Measurements from ENCODE around the gene DNMBP. TPM values are rescaled to one million over a fixed set of nuclear protein-coding genes. Genes with fewer than 3 reads are reported as not detected.

DNMBP gene
- total RNA-seq, 4 donors from 2014 or later, result 9.5 to 15.8 (median 11.4) TPM

DNA sequence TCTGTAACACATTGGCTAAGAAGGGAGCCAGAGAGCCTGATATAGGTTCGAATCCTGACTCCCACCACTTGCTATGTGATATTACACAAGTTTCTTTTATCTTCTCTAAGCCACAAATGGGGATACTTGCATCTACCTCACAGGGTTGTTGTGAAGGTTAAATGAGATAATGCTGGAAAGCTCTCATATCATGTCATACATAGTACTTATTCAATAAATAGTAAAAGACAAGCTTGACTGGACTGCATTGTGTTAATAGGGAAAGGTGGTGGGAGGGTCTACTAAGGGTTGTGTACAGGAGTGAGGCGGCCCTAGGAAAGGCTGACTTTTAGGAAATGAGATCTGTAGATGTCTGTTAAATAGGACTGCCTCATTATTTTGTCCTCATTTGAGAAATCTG lies 35.8 kb upstream of the DNMBP start:
- intact Hi-C loops (cut with DNase I), result loop anchor here (5.0 to 10.0 kb wide), 2 partner anchors 71 to 203 kb away; no protein-coding TSS in a partner anchor
- no peaks in the 10 kb centered on the region for H3K27me3 ChIP-seq
- no peak for TF ChIP-seq POLR2A (IDR thresholded peaks at IDR 0.05)
- TF ChIP-seq, protein P1, sequence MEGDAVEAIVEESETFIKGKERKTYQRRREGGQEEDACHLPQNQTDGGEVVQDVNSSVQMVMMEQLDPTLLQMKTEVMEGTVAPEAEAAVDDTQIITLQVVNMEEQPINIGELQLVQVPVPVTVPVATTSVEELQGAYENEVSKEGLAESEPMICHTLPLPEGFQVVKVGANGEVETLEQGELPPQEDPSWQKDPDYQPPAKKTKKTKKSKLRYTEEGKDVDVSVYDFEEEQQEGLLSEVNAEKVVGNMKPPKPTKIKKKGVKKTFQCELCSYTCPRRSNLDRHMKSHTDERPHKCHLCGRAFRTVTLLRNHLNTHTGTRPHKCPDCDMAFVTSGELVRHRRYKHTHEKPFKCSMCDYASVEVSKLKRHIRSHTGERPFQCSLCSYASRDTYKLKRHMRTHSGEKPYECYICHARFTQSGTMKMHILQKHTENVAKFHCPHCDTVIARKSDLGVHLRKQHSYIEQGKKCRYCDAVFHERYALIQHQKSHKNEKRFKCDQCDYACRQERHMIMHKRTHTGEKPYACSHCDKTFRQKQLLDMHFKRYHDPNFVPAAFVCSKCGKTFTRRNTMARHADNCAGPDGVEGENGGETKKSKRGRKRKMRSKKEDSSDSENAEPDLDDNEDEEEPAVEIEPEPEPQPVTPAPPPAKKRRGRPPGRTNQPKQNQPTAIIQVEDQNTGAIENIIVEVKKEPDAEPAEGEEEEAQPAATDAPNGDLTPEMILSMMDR (IDR thresholded peaks at IDR 0.05), result no peak
- 54 to 65% methylated on average over 2 of the region's 2 CpGs for WGBS, 2 donors
- H3K4me3 ChIP-seq, result no peak overlapping the region
- H3K9me3 ChIP-seq, result no peaks in the 10 kb centered on the region
- no peak for DNase-seq
- H3K4me1 ChIP-seq, result peaks cover 7 to 54% (median 18%) of the 10 kb centered on the region in 3 donors
- H3K27ac ChIP-seq, result peak overlapping the region in 2 of 4 donors; percentile 16 to 79
- no peaks in the 10 kb centered on the region for H3K36me3 ChIP-seq

DNA sequence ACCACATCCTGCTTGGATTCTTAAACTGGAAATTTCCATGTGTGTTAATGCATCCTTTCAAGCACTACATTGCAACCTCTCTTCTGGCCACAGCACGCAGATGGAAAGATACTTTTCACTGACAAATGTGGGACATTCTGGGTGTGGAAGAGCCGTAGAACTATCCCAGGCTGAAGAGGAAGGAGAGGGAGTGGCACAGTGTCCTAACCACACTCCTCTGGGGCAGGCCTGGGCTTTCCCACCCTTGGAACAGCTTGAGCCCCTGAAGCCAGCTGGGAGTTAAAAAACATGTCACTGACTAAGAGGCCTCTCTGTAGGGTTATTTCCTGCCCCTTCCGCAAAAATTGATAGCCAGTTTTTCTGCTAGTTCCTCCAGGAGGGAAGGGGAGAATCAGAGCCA lies 34.0 kb upstream of the DNMBP start:
- H3K4me3 ChIP-seq, result no peak overlapping the region
- H3K27ac ChIP-seq, result peak overlapping the region; percentile 71 to 87 (median 82)
- no peak for TF ChIP-seq POLR2A (IDR thresholded peaks at IDR 0.05)
- TF ChIP-seq, protein P1 (IDR thresholded peaks at IDR 0.05), result peak in 1 of 6 experiments; percentile 2
- 20 to 35% methylated on average over 1 to 2 of the region's 3 CpGs for WGBS, 2 donors
- no peaks in the 10 kb centered on the region for H3K9me3 ChIP-seq
- H3K36me3 ChIP-seq, result no peaks in the 10 kb centered on the region
- H3K4me1 ChIP-seq, result peaks cover 7 to 55% (median 18%) of the 10 kb centered on the region in 3 donors
- no peaks in the 10 kb centered on the region for H3K27me3 ChIP-seq
- intact Hi-C loops (cut with DNase I), result loop anchor here (10.0 kb wide), 1 partner anchor 69 kb away; no protein-coding TSS in a partner anchor
- DNase-seq, result no peak

DNA sequence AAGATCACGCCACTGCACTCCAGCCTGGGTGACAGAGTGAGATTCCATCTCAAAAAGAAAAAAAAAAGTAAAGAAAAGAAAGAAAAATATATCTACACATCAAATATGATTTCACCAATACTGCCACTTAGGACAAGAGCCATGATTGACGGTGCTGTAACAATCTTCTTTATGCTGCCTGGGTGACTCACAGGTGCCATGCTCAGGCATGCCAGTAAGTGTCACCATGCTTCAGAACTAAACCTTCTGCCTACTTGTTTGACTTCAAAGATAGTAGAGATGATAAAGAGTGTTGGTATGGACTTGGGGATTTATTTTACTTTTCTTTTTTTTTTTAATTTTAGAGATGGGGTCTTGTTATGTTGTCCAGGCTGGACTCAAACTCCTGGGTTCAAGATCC lies 33.6 kb upstream of the DNMBP start:
- peaks cover 10 to 59% (median 18%) of the 10 kb centered on the region in 3 donors for H3K4me1 ChIP-seq
- peak overlapping the region; percentile 71 to 87 (median 82) for H3K27ac ChIP-seq
- 30 to 69% methylated on average over 2 of the region's 2 CpGs for WGBS, 2 donors
- DNase-seq, result no peak
- H3K36me3 ChIP-seq, result no peaks in the 10 kb centered on the region
- H3K4me3 ChIP-seq, result no peak overlapping the region
- H3K9me3 ChIP-seq, result no peaks in the 10 kb centered on the region
- H3K27me3 ChIP-seq, result no peaks in the 10 kb centered on the region
- TF ChIP-seq POLR2A (IDR thresholded peaks at IDR 0.05), result no peak
- TF ChIP-seq, protein P1 (IDR thresholded peaks at IDR 0.05), result no peak
- intact Hi-C loops (cut with DNase I), result loop anchor here (10.0 kb wide), 1 partner anchor 69 kb away; no protein-coding TSS in a partner anchor

DNA sequence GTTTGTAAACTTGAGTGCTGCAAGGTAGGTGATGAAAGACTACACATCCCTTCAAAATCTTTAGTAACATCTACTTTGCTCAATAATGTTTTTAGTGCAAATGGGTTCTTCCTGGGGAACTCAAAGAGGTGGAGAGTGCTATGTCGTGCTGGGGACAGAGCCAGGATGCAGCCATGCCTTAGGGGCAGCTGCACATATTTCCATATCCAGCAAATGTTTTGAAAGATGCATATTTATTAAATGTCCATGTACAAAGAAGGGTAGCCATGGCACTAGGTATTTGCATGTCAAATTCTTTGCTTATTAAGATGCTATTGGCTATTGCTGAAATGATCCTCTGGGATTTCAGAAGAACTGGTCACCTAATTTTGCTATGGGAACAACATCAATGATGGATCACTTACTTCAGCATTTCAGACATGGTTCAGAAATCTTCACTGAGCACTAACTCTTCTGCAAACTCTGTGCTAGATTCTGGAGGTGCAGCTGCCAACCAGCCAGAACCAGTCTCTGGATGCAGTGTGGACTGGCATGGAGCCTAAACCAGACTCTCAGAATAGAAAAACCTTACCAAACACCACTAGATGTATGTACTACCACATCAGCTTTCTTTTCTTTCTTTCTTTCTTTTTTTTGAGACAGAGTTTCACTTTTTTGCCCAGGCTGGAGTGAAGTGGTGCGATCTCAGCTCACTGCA lies 31.7 kb upstream of the DNMBP start:
- no peak for TF ChIP-seq POLR2A (IDR thresholded peaks at IDR 0.05)
- TF ChIP-seq, protein P1 (IDR thresholded peaks at IDR 0.05), result no peak
- H3K27me3 ChIP-seq, result no peaks in the 10 kb centered on the region
- peak overlapping the region in 1 of 4 donors; percentile 46 for H3K27ac ChIP-seq
- no peak for DNase-seq
- intact Hi-C loops (cut with DNase I), result loop anchor here (10.0 kb wide), 1 partner anchor 67 kb away; no protein-coding TSS in a partner anchor
- no peaks in the 10 kb centered on the region for H3K36me3 ChIP-seq
- no peaks in the 10 kb centered on the region for H3K9me3 ChIP-seq
- peaks cover 13 to 65% (median 18%) of the 10 kb centered on the region in 3 donors for H3K4me1 ChIP-seq
- WGBS, 2 donors, result 66 to 69% methylated on average over 2 of the region's 2 CpGs
- no peak overlapping the region for H3K4me3 ChIP-seq

DNA sequence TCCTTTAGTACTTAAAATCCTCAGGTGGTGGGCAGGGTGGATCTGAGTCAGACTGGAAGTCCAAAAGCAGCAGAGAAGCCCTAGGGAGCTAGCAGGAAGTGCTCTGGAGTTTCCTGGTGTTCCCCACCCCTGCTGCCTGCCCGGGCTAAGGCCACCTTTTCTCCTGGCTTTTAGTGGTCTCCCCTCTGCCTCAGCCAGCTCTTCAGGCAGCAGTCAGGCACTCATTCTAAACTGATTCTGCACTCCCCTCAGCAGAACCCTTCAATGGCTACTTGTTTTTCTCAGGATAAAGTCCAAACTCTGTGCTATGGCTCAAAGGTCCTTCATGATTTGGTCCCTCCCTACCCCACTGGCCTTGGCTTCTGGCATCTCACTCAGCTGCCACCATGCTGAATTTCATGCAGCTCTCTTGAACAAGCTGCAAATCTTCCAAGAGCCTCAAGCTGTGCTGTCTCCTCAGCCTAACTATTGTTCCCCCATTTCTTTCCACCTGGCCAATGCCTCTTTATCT lies 28.9 kb upstream of the DNMBP start:
- Histone ChIP-seq H3K36me3 (no peaks in the 10 kb centered on the region), H3K9me3 (no peaks in the 10 kb centered on the region), H3K4me3 (no peak overlapping the region), H3K4me1 (peaks cover 6 to 38% (median 8%) of the 10 kb centered on the region in 3 donors), H3K27ac (peak overlapping the region in 1 of 4 donors; percentile 42), H3K27me3 (no peaks in the 10 kb centered on the region)
- intact Hi-C loops (cut with DNase I), result no loop called here
- DNase-seq, result no peak
- WGBS, 2 donors, result 21 to 50% methylated on average over 1 of the region's 1 CpG
- TF ChIP-seq POLR2A (IDR thresholded peaks at IDR 0.05), result no peak
- TF ChIP-seq, protein P1 (IDR thresholded peaks at IDR 0.05), result no peak
